Psoas muscle (tissue), 8 donors: ENCODE results near the gene HTR3C. TPM values are rescaled to one million over a fixed set of nuclear protein-coding genes. Genes with fewer than 3 reads are reported as not detected.

ENCODE experiments used
- ATAC-seq, 4 donors: fragments of 200-7000 bp; cut with Tn5 transposase; one replicate each; pipeline ENCODE4 v1.9.1; 2020; ENCODE audit warnings: moderate library complexity in 3 of 4, mild to moderate bottlenecking in 2 of 4
- DNase-seq, 2 donors: peaks; one replicate each; pipeline ENCODE4 v3.0.0-alpha.2; 2020
- H3K27ac ChIP-seq: fragments of 200-600 bp; one replicate; pipeline ENCODE4 v1.8.0; 2022
- H3K27me3 ChIP-seq, 3 donors: fragments of 200-600 bp in 1 of 3; one replicate each; pipeline versions ENCODE4 v1.6.1 to v1.8.0; 2013 to 2022; ENCODE audit warnings: low read length in 2 of 3, mild to moderate bottlenecking in 2 of 3, moderate library complexity in 1 of 3; ENCODE audit not compliant: insufficient read depth in 3 of 3
- H3K36me3 ChIP-seq, 2 donors: fragments of 200-600 bp in 1 of 2; one replicate each; pipeline versions ENCODE4 v1.6.1 to v1.8.0; 2013 to 2022; ENCODE audit warnings: low read depth in 1 of 2, mild to moderate bottlenecking in 1 of 2, moderate library complexity in 1 of 2; ENCODE audit not compliant: insufficient read depth in 1 of 2
- H3K4me1 ChIP-seq: fragments of 200-600 bp; one replicate; pipeline ENCODE4 v1.8.0; 2022
- H3K4me3 ChIP-seq: fragments of 200-600 bp; one replicate; pipeline ENCODE4 v1.8.0; 2022; ENCODE audit warnings: mild to moderate bottlenecking
- H3K9me3 ChIP-seq: fragments of 200-600 bp; one replicate; pipeline ENCODE4 v1.8.0; 2022
- WGBS, 3 donors: extraction: QIAGEN DNeasy Blood & Tissue Kit; methylation state at CpG; one replicate each; pipeline versions ENCODE4 v1.1.6 to v1.1.7; 2013; 5-methylcytosine and 5-hydroxymethylcytosine counted together
- intact Hi-C, 2 donors: fragments of 100-400 bp; cut with DNase I; formaldehyde crosslinking; loops; one replicate each; pipeline versions ENCODE4 v1.11.0 to v1.14.2; 2022
- polyA plus RNA-seq, 3 donors: library from polyadenylated mRNA; stranded (reverse); fragments of 200-250 nt; gene quantifications; one replicate each; pipeline ENCODE4 v1.2.3, GENCODE V29; 2013
- total RNA-seq, 4 donors: library from RNA; stranded (reverse); fragmentation: NEBNext Ultra II Directional in 2 of 4; extraction: Animal tissue kit (Norgen Biotek cat#: 25700) in 2 of 4; gene quantifications; one replicate each; pipeline versions ENCODE4 v1.2.1 to v1.2.4, GENCODE V29; 2021 to 2023
- TF ChIP-seq, protein P1 (sequence below): fragments of 200-600 bp; IDR thresholded peaks from one replicate; pipeline ENCODE4 v1.8.0; 2022; ENCODE audit warnings: antibody characterized with exemption
- donor health status: healthy with polysubstance abuse.
- donor health status: DM: no; HTN: no; CAD: no; lungs with moderate emphysema.
- donor health status: Bipolar disorder and iron deficiency.
- donor health status: healthy.
- donor health status: DM: yes; HTN: yes; CAD: no.
- donor health status: DM: no; HTN: no; CAD: no.
- donor health status: DM: no; HTN: no; CAD: no.
- donor health status: DM: yes; HTN: yes; CAD: no.

Gene HTR3C
- total and polyA plus RNA-seq, 7 donors = not detected

DNA sequence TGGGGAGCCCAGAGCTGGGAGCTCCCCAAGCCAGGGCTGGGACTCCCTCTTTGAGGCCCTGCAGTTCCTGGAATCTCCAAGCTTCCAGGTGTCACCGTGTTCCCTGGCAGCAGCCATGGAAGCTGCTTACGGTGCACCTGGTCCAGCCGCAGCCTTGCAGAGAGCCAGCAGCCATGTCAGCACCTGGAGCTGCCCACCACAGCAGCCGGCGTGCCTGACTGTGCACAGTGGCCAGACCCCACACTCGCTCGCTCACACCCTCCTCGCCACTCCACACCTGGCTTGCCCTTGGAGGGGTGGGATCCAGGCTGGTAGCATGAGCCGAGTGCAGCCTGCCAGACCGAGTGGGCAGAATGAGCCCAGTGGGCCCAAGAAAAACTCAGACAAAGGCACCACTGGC lies 29.2 kb downstream of the HTR3C start:
- Histone ChIP-seq H3K27me3 (no peaks in the 10 kb centered on the region), H3K4me1 (no peaks in the 10 kb centered on the region), H3K9me3 (no peaks in the 10 kb centered on the region), H3K4me3 (no peak overlapping the region), H3K36me3 (no peaks in the 10 kb centered on the region), H3K27ac (no peak overlapping the region)
- 74 to 82% (median 80%) methylated on average over 10 of the region's 10 CpGs for WGBS, 3 donors
- no peak for DNase-seq
- ATAC-seq = no peak
- intact Hi-C loops = no loop called here
- TF ChIP-seq, protein P1, sequence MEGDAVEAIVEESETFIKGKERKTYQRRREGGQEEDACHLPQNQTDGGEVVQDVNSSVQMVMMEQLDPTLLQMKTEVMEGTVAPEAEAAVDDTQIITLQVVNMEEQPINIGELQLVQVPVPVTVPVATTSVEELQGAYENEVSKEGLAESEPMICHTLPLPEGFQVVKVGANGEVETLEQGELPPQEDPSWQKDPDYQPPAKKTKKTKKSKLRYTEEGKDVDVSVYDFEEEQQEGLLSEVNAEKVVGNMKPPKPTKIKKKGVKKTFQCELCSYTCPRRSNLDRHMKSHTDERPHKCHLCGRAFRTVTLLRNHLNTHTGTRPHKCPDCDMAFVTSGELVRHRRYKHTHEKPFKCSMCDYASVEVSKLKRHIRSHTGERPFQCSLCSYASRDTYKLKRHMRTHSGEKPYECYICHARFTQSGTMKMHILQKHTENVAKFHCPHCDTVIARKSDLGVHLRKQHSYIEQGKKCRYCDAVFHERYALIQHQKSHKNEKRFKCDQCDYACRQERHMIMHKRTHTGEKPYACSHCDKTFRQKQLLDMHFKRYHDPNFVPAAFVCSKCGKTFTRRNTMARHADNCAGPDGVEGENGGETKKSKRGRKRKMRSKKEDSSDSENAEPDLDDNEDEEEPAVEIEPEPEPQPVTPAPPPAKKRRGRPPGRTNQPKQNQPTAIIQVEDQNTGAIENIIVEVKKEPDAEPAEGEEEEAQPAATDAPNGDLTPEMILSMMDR = no peak

DNA sequence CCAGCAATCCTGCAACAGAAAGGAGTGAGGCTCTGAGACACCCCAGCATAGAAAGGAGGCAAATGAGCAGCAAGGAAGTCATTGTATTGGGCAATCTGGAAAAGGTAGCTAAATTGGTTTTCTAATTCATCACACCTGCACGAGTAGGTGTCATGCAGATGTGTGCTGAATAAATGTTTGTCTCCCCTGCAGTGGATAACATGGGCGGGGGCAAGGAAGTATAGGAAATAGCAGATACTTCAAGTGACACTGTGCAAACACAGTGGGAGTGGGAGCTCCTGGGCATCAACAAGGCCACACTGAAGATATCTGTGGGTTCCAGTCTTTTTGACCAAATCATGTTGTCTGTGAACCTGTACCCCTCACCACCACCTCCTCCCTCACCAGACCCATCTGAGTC lies 29.6 kb downstream of the HTR3C start:
- intact Hi-C loops = no loop called here
- TF ChIP-seq, protein P1 = no peak
- Histone ChIP-seq H3K9me3 (no peaks in the 10 kb centered on the region), H3K4me3 (no peak overlapping the region), H3K4me1 (no peaks in the 10 kb centered on the region), H3K27me3 (no peaks in the 10 kb centered on the region), H3K27ac (no peak overlapping the region), H3K36me3 (no peaks in the 10 kb centered on the region)
- WGBS, 3 donors = 62 to 77% (median 72%) methylated on average over 2 of the region's 2 CpGs
- ATAC-seq = no peak
- no peak for DNase-seq

DNA sequence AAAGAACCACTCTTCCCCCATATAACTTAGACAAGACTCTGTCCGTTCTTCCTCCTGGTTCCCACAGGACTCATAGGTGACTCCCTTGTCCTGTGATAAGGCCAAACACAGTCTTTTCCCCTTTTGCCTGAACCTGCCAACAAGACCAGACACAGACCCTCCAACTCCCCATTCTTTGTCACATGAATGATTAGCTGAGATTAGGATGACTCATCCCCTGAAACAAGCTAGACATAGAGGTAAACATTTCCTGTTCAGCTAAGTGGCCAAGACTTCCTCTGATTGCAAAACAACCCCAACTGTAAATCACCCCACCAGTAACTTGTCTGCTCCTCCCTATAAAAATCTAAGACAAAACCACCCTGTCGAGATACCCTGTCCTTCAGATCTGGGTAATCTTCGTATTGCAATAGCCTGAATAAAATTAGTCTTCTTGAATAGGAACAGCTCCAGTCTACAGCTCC lies 32.6 kb downstream of the HTR3C start:
- no peak for DNase-seq
- Histone ChIP-seq H3K27me3 (no peaks in the 10 kb centered on the region), H3K36me3 (no peaks in the 10 kb centered on the region), H3K9me3 (no peaks in the 10 kb centered on the region), H3K4me3 (no peak overlapping the region), H3K27ac (no peak overlapping the region), H3K4me1 (no peaks in the 10 kb centered on the region)
- intact Hi-C loops = no loop called here
- TF ChIP-seq, protein P1 = no peak
- ATAC-seq = no peak
- 64 to 73% (median 71%) methylated on average over 3 of the region's 3 CpGs for WGBS, 3 donors

DNA sequence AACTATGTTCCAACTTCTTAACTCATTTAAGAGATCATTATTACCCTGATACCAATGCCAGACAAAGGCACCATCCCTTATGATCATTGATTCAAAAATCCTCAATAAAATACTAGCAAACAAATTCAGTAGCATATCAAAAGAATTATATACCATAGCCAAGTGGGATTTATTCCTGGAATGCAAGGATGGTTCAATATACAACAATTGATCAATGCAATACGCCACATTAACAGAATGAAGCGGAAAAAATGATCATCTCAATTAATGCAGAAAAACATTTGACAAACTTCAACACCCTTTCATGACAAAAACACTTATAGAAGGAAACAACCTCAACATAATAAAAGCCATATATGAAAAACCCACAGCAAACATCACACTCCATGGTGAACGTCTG lies 39.4 kb downstream of the HTR3C start:
- Histone ChIP-seq H3K4me1 (no peaks in the 10 kb centered on the region), H3K27me3 (peaks cover 0 to 6% (median 0%) of the 10 kb centered on the region in 3 donors), H3K36me3 (no peaks in the 10 kb centered on the region), H3K4me3 (no peak overlapping the region), H3K27ac (no peak overlapping the region), H3K9me3 (peaks cover 21% of the 10 kb centered on the region)
- intact Hi-C loops = no loop called here
- TF ChIP-seq, protein P1 = no peak
- 93 to 94% (median 94%) methylated on average over 3 of the region's 3 CpGs for WGBS, 3 donors
- ATAC-seq (no peak), DNase-seq (no peak)

DNA sequence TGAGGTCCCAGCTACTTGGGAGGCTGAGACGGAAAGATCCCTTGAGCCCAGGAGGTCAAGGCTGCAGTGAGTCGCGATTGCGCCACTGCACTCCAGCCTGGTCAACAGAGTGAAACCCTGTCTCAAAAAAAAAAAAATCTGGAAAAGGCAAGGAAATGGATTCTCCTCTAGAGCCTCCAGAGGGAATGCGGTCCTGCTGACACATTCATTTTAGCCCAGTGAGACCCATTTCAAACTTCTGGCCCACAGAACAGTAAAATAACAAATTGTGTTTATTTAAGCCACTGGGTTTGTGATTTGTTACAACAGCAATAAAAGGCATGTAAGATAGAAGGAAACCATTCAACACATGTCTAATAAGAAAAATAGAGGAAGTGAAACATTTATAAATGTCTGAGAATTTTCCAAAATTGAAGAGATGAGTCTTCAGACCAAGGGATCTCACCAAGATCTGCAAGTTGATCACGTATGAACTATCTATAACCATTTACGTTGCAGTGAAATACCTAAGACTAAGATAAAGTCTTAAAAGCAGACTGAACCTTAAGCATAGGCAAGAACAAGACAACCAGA lies 44.0 kb downstream of the HTR3C start, which contains the start of gene HTR3E:
Gene HTR3E (plus strand): TSS at position 254 of the 573 bp plus-strand sequence. CDS start 466 bp downstream, outside the sequence.
- Histone ChIP-seq H3K36me3 (no peaks in the 10 kb centered on the region), H3K9me3 (peaks cover 16% of the 10 kb centered on the region), H3K27ac (no peak within 1 kb of the TSS), H3K4me3 (no peak within 1 kb of the TSS), H3K27me3 (peaks cover 0 to 6% (median 0%) of the 10 kb centered on the region in 3 donors), H3K4me1 (no peaks in the 10 kb centered on the region)
- ATAC-seq (no peak), DNase-seq (no peak)
- WGBS, 3 donors = 83 to 88% (median 84%) methylated on average over 7 of the region's 7 CpGs
- intact Hi-C loops = no loop called here
- TF ChIP-seq, protein P1 = no peak
